Measurements from ENCODE around the gene TMEM115.
"Not testable (repeated sequence)": the region's sequence is repeated elsewhere in the genome, so short reads cannot be mapped to it uniquely, and the experiment has no call there.

Gene TMEM115

DNA sequence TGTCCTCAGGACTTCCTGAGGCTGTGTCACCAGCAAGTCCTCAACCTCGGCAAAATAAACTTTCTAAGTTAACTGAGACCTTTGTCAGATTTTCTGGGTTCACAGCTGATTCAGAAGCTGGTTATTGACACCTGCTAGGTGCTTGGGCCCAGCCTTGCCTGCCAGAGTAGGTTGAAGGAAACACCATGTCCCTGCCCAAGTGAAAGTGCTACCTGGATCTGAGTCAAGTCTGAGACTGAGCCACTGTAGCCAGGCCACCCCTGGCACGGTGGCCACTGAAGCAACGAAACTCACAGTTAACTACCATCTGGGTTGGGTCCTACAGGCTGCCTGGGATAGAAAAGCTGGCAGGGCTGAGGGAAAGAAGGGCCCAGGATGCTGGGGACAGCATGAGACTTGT is 45.0 kb downstream of the TMEM115 start:
- DNase-seq, result no peak

DNA sequence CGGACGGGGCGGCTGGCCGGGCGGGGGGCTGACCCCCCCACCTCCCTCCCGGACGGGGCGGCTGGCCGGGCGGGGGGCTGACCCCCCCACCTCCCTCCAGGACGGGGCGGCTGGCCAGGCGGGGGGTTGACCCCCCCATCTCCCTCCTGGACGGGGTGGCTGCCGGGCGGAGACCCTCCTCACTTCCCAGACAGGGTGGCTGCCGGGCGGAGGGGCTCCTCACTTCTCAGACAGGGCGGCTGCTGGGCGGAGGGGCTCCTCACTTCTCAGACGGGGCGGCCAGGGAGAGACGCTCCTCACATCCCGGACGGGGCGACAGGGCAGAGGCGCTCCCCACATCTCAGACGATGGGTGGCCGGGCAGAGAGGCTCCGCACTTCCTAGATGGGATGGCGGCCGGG is 47.3 kb downstream of the TMEM115 start:
- not testable (repeated sequence) for DNase-seq
